ENCODE results near the gene STAT4. TPM values are rescaled to one million over a fixed set of nuclear protein-coding genes. Genes with fewer than 3 reads are reported as not detected.
A peak's percentile ranks its signal among the peaks of the same experiment; 100 is the strongest.

STAT4 gene
- total and polyA plus RNA-seq, 2 experiments from 2014 or later: 0.31 to 0.45 TPM

GRCh38 chr2:191115804-191116203 lies 35.0 kb downstream of the STAT4 start:
- H3K27me3 ChIP-seq: no peaks in the 10 kb centered on the region
- no peaks in the 10 kb centered on the region for H3K4me1 ChIP-seq (ENCODE audit: low read depth)
- no peak overlapping the region for H3K4me3 ChIP-seq
- no peak overlapping the region for H3K27ac ChIP-seq
- no peak for TF ChIP-seq CTCF (IDR thresholded peaks at IDR 0.05; ENCODE audit: low read depth, low read length)
- no peaks in the 10 kb centered on the region for H3K9me3 ChIP-seq (ENCODE audit: low read depth)
- no peaks in the 10 kb centered on the region for H3K36me3 ChIP-seq
- DNase-seq (ENCODE audit: low read depth in 1 of 2, low spot score in 1 of 2): peak in 1 of 2 donors; percentile 4

GRCh38 chr2:191115391-191115790 lies 35.4 kb downstream of the STAT4 start:
- Histone ChIP-seq H3K9me3 (ENCODE audit: low read depth) (no peaks in the 10 kb centered on the region), H3K27me3 (no peaks in the 10 kb centered on the region), H3K4me3 (no peak overlapping the region), H3K27ac (no peak overlapping the region), H3K4me1 (ENCODE audit: low read depth) (no peaks in the 10 kb centered on the region), H3K36me3 (no peaks in the 10 kb centered on the region)
- DNase-seq (ENCODE audit: low read depth in 1 of 2, low spot score in 1 of 2): no peak
- TF ChIP-seq CTCF (IDR thresholded peaks at IDR 0.05; ENCODE audit: low read depth, low read length): no peak

- H3K27ac ChIP-seq: no peak overlapping the region
- H3K4me1 ChIP-seq (ENCODE audit: low read depth): no peaks in the 10 kb centered on the region
- no peaks in the 10 kb centered on the region for H3K36me3 ChIP-seq
- no peaks in the 10 kb centered on the region for H3K9me3 ChIP-seq (ENCODE audit: low read depth)
- DNase-seq (ENCODE audit: low read depth in 1 of 2, low spot score in 1 of 2): peak in 1 of 2 donors; percentile 32
- H3K4me3 ChIP-seq: no peak overlapping the region
- H3K27me3 ChIP-seq: no peaks in the 10 kb centered on the region
- TF ChIP-seq CTCF (IDR thresholded peaks at IDR 0.05; ENCODE audit: low read depth, low read length): no peak
These were observed 36.3 kb downstream of the STAT4 start for GRCh38 chr2:191114403-191114886.

- no peaks in the 10 kb centered on the region for H3K36me3 ChIP-seq
- H3K4me3 ChIP-seq: no peak overlapping the region
- TF ChIP-seq CTCF (IDR thresholded peaks at IDR 0.05; ENCODE audit: low read depth, low read length): no peak
- H3K27me3 ChIP-seq: no peaks in the 10 kb centered on the region
- no peak overlapping the region for H3K27ac ChIP-seq
- no peak for DNase-seq (ENCODE audit: low read depth in 1 of 2, low spot score in 1 of 2)
- H3K9me3 ChIP-seq (ENCODE audit: low read depth): no peaks in the 10 kb centered on the region
- H3K4me1 ChIP-seq (ENCODE audit: low read depth): no peaks in the 10 kb centered on the region
These were observed 37.0 kb downstream of the STAT4 start for GRCh38 chr2:191113761-191114160.

GRCh38 chr2:191112448-191112901 lies 38.3 kb downstream of the STAT4 start:
- Histone ChIP-seq H3K4me1 (ENCODE audit: low read depth) (no peaks in the 10 kb centered on the region), H3K27me3 (no peaks in the 10 kb centered on the region), H3K36me3 (no peaks in the 10 kb centered on the region), H3K27ac (no peak overlapping the region), H3K4me3 (no peak overlapping the region), H3K9me3 (ENCODE audit: low read depth) (no peaks in the 10 kb centered on the region)
- DNase-seq (ENCODE audit: low read depth in 1 of 2, low spot score in 1 of 2): no peak
- TF ChIP-seq CTCF (IDR thresholded peaks at IDR 0.05; ENCODE audit: low read depth, low read length): no peak

- Histone ChIP-seq H3K27ac (no peak overlapping the region), H3K9me3 (ENCODE audit: low read depth) (no peaks in the 10 kb centered on the region), H3K27me3 (no peaks in the 10 kb centered on the region), H3K4me1 (ENCODE audit: low read depth) (no peaks in the 10 kb centered on the region), H3K36me3 (no peaks in the 10 kb centered on the region), H3K4me3 (no peak overlapping the region)
- no peak for DNase-seq (ENCODE audit: low read depth in 1 of 2, low spot score in 1 of 2)
- no peak for TF ChIP-seq CTCF (IDR thresholded peaks at IDR 0.05; ENCODE audit: low read depth, low read length)
These were observed 40.9 kb downstream of the STAT4 start for GRCh38 chr2:191109888-191110287.
